ENCODE data around the gene TRIM54.

TRIM54 gene

DNA sequence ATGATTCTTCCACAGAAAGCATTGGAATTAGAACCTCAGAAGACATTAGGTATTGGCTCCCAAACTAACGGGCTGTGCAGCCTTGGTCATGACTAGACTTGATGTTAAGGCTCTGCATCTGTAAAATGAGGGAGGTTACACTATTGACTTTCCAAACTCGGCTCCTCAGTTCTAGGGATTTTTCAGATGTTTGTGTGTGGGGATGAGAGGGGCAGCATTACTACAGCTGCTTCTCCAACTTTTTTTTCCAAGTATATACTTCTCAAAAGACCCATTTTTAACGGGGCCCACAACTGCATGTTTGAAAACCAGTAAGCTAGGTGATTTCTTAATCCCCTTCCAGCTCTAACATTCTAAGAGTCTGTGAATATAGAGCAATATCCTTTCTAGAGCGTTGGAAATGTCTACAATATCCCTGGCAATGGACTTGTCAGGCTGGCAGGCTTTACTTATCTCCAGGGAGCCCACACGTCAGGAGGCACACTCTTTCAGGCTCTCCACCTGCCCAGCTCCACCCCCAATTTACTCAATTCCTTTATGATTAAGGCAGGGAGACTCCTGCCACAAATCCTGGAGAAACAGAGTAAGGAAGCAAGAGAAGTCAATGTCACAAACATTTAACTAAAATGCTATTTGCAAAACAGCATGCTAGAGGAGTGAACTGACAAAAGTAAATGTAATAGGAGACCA is 41.5 kb downstream of the TRIM54 start:
- no peak for DNase-seq (ENCODE audit: low spot score)
- TF ChIP-seq CTCF (conservative IDR thresholded peaks at IDR 0.05; ENCODE audit: low read depth), result no peak
- H3K27ac ChIP-seq, result peak overlapping the region; percentile 85
- ChIA-PET POLR2A (ENCODE audit: low non-redundant PET) (interaction anchor here (0.6 to 0.7 kb wide), 2 partner anchors 42 to 215 kb away, joined by 3 to 4 read pairs; no protein-coding TSS in a partner anchor), CTCF (no interaction called here)

DNA sequence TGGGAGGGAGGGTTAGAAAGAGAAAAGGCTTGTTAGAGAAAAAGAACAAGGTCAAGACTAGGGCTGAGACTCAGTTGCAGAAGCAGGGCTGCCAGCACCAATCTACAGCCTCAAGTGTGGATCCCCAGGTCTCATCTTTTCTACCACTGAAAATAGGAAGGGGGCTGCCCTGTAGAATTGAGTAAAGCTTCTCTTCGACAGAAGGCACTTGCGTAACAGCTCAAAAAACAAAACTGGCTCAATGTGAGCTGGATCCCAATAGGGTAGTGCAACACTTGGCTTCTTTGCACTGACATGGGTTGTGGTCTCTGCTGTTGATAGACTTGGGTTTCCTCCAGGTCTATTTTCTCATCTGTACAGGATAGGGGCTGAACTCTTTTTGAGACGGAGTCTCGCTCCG is 42.5 kb downstream of the TRIM54 start:
- no peak for TF ChIP-seq CTCF (conservative IDR thresholded peaks at IDR 0.05; ENCODE audit: low read depth)
- no peak overlapping the region; the same call in 1 of the 2 replicates for H3K27ac ChIP-seq
- CTCF ChIA-PET, result no interaction called here
- no peak for DNase-seq (ENCODE audit: low spot score)
- POLR2A ChIA-PET (ENCODE audit: low non-redundant PET), result interaction anchor here (0.7 kb wide), 1 partner anchor 41 kb away, joined by 4 read pairs; no protein-coding TSS in a partner anchor

DNA sequence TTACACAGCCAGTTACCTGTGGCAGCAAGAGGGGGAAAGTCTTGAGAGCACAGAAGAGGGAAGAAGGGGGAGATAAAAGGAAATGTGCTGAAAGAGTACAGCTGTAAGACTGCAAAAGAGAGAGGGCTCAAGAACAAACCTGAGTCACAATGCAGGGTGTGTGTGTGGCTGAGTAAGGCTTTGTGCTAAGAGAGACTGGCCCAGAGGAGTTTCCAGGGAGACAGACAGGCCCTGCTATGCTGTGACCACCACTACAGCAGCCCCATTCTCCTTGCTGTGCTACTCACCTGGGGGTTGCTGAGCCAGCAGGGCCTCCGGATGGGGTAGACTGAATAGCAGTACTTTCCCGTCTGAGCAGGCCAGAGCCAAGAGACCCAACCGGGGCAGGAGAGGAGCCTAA is 53.1 kb downstream of the TRIM54 start:
- TF ChIP-seq CTCF (conservative IDR thresholded peaks at IDR 0.05; ENCODE audit: low read depth), result no peak
- H3K27ac ChIP-seq, result 0 out of 2 replicates have a peak overlapping the region, but pooled peaks have one; percentile 6
- POLR2A ChIA-PET (ENCODE audit: low non-redundant PET), result no interaction called here
- no peak for DNase-seq (ENCODE audit: low spot score)
- CTCF ChIA-PET, result no interaction called here

DNA sequence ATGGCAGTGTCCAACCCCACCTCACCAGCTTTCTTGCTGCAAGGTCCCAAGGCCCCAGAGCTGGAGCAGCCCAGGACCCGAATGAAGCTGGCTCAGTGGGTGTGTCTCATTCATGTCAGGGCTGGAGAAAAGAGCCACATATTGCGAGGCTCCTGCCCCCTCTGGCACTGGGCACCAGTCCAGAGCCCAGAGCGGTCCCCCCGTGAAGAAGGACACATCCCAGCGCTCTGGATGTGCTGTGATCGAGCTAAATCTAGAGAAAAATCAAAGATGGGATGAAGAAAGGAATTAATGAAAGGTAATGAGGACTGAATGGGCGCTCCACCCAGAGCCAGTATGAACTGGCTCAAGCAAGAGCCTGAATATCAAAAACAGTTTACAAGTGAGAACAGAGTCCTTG is 53.9 kb downstream of the TRIM54 start:
- no peak for DNase-seq (ENCODE audit: low spot score)
- 0 out of 2 replicates have a peak overlapping the region, but pooled peaks have one; percentile 6 for H3K27ac ChIP-seq
- ChIA-PET POLR2A (ENCODE audit: low non-redundant PET) (no interaction called here), CTCF (interaction anchor here (0.5 kb wide), 1 partner anchor 758 kb away, joined by 3 read pairs; no protein-coding TSS in a partner anchor)
- TF ChIP-seq CTCF (conservative IDR thresholded peaks at IDR 0.05; ENCODE audit: low read depth), result no peak

DNA sequence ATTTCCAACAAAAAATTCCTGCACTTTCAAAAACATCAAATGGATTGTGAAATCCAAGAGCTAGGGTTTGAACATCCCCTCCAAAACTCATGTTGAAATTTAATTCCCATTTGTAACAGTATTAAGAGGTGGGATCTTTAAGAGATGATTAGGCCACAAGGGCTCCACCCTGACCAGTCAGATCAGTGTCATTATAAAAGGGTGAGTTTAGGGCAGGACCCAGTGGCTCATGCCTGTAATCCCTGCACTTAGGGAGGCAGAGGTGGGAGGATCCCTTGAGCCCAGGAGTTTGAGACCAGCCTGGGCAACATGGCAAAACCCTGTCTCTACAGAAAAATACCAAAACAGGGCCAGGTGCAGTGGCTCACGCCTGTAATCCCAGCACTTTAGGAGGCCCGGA is 65.4 kb downstream of the TRIM54 start:
- TF ChIP-seq CTCF (conservative IDR thresholded peaks at IDR 0.05; ENCODE audit: low read depth), result no peak
- DNase-seq (ENCODE audit: low spot score), result no peak
- peak overlapping the region; percentile 44; the same call in 1 of the 2 replicates for H3K27ac ChIP-seq
- CTCF ChIA-PET, result no interaction called here
- POLR2A ChIA-PET (ENCODE audit: low non-redundant PET), result no interaction called here

- POLR2A ChIA-PET (ENCODE audit: low non-redundant PET), result no interaction called here
- DNase-seq (ENCODE audit: low spot score), result no peak
- CTCF ChIA-PET, result no interaction called here
- no peak for TF ChIP-seq CTCF (conservative IDR thresholded peaks at IDR 0.05; ENCODE audit: low read depth)
- peak overlapping the region; percentile 28; the same call in 1 of the 2 replicates for H3K27ac ChIP-seq
Observed at GRCh38 chr2:27350106-27350693, 68.0 kb downstream of the TRIM54 start.

Data from RWPE1 (cell line).